ENCODE results near the gene TRIM32.

TRIM32 gene

GRCh38 chr9:116721944-116722343 lies 34.8 kb downstream of the TRIM32 start:
- Histone ChIP-seq H3K79me2 (ENCODE audit: insufficient read depth, low read depth) (no peaks in the 10 kb centered on the region), H3K27me3 (ENCODE audit: insufficient read depth, low read depth) (no peaks in the 10 kb centered on the region), H3K36me3 (ENCODE audit: insufficient read depth) (no peaks in the 10 kb centered on the region), H3K27ac (no peak overlapping the region), H4K20me1 (ENCODE audit: insufficient read depth) (no peaks in the 10 kb centered on the region), H2AFZ (ENCODE audit: low read depth) (no peak overlapping the region), H3K4me2 (no peak overlapping the region), H3K9ac (no peak overlapping the region), H3K4me3 (IDR thresholded peaks at IDR 0.05; ENCODE audit: insufficient read depth, low read depth, low read length) (no peak overlapping the region), H3K4me1 (ENCODE audit: low read depth, poor library complexity, severe bottlenecking) (no peaks in the 10 kb centered on the region)
- no peak for TF ChIP-seq CTCF (conservative IDR thresholded peaks at IDR 0.05; ENCODE audit: low read depth, low read length)

GRCh38 chr9:116724123-116724522 lies 37.0 kb downstream of the TRIM32 start:
- Histone ChIP-seq H3K27ac (no peak overlapping the region), H3K4me3 (IDR thresholded peaks at IDR 0.05; ENCODE audit: insufficient read depth, low read depth, low read length) (no peak overlapping the region), H3K79me2 (ENCODE audit: insufficient read depth, low read depth) (no peaks in the 10 kb centered on the region), H2AFZ (ENCODE audit: low read depth) (no peak overlapping the region), H3K9ac (no peak overlapping the region), H3K27me3 (ENCODE audit: insufficient read depth, low read depth) (no peaks in the 10 kb centered on the region), H3K36me3 (ENCODE audit: insufficient read depth) (no peaks in the 10 kb centered on the region), H3K4me2 (no peak overlapping the region), H3K4me1 (ENCODE audit: low read depth, poor library complexity, severe bottlenecking) (no peaks in the 10 kb centered on the region), H4K20me1 (ENCODE audit: insufficient read depth) (no peaks in the 10 kb centered on the region)
- TF ChIP-seq CTCF (conservative IDR thresholded peaks at IDR 0.05; ENCODE audit: low read depth, low read length) = no peak

DNA sequence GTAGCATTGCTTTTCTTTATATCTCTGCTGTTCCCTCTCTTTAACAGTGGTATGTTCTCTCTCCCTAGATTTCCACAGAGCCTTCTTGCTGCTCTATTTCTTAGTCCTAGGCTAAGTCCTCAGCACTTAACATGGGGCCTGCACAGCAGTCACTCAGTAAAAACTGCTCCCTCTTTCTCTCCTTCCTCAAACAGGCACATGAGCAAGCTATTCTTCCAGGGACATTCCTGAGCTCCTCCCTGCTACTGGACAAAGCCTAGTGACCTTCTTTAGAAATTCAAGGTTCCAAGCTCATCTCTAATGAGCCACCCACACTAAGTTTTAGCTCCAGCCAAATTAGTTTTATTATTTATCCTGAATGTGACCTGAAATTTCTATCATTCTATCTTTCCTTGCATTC lies 39.5 kb downstream of the TRIM32 start:
- Histone ChIP-seq H3K27ac (no peak overlapping the region), H3K27me3 (ENCODE audit: insufficient read depth, low read depth) (no peaks in the 10 kb centered on the region), H2AFZ (ENCODE audit: low read depth) (no peak overlapping the region), H3K4me1 (ENCODE audit: low read depth, poor library complexity, severe bottlenecking) (no peaks in the 10 kb centered on the region), H3K4me2 (no peak overlapping the region), H3K9ac (no peak overlapping the region), H3K36me3 (ENCODE audit: insufficient read depth) (no peaks in the 10 kb centered on the region), H3K4me3 (IDR thresholded peaks at IDR 0.05; ENCODE audit: insufficient read depth, low read depth, low read length) (no peak overlapping the region), H3K79me2 (ENCODE audit: insufficient read depth, low read depth) (no peaks in the 10 kb centered on the region), H4K20me1 (ENCODE audit: insufficient read depth) (no peaks in the 10 kb centered on the region)
- no peak for TF ChIP-seq CTCF (conservative IDR thresholded peaks at IDR 0.05; ENCODE audit: low read depth, low read length)

GRCh38 chr9:116733010-116733641 lies 46.0 kb downstream of the TRIM32 start:
- no peak overlapping the region for H3K9ac ChIP-seq
- no peak overlapping the region for H3K27ac ChIP-seq
- H3K4me2 ChIP-seq = no peak overlapping the region
- no peak overlapping the region for H2AFZ ChIP-seq (ENCODE audit: low read depth)
- TF ChIP-seq CTCF (conservative IDR thresholded peaks at IDR 0.05; ENCODE audit: low read depth, low read length) = no peak
- H3K4me1 ChIP-seq (ENCODE audit: low read depth, poor library complexity, severe bottlenecking) = no peaks in the 10 kb centered on the region
- no peaks in the 10 kb centered on the region for H3K36me3 ChIP-seq (ENCODE audit: insufficient read depth)
- no peaks in the 10 kb centered on the region for H3K27me3 ChIP-seq (ENCODE audit: insufficient read depth, low read depth)
- no peak overlapping the region for H3K4me3 ChIP-seq (IDR thresholded peaks at IDR 0.05; ENCODE audit: insufficient read depth, low read depth, low read length)
- H3K79me2 ChIP-seq (ENCODE audit: insufficient read depth, low read depth) = no peaks in the 10 kb centered on the region
- H4K20me1 ChIP-seq (ENCODE audit: insufficient read depth) = no peaks in the 10 kb centered on the region

All from KMS-11 (cell line).